Right lung (tissue), 5 donors: Measurements from ENCODE around the gene SMIM17. TPM values are rescaled to one million over a fixed set of nuclear protein-coding genes. Genes with fewer than 3 reads are reported as not detected.
"Not testable (repeated sequence)": the region's sequence is repeated elsewhere in the genome, so short reads cannot be mapped to it uniquely, and the experiment has no call there.

Experiments used
- DNase-seq, 2 donors: peaks; one replicate each; pipeline ENCODE4 v3.0.0-alpha.2; 2013
- polyA plus RNA-seq, 5 donors: library from polyadenylated mRNA; unstranded; fragments of 120-200 nt; gene quantifications; one replicate each; pipeline versions ENCODE4 v1.2.1 to v1.2.3, GENCODE V29; 2013; ENCODE audit warnings: inconsistent platforms in 1 of 5, low replicate concordance in 1 of 5; ENCODE audit not compliant: insufficient read length in 5 of 5, insufficient read depth in 1 of 5

Gene SMIM17
- polyA plus RNA-seq, 5 donors: 1.8 to 4.8 (median 3.1) TPM

DNA sequence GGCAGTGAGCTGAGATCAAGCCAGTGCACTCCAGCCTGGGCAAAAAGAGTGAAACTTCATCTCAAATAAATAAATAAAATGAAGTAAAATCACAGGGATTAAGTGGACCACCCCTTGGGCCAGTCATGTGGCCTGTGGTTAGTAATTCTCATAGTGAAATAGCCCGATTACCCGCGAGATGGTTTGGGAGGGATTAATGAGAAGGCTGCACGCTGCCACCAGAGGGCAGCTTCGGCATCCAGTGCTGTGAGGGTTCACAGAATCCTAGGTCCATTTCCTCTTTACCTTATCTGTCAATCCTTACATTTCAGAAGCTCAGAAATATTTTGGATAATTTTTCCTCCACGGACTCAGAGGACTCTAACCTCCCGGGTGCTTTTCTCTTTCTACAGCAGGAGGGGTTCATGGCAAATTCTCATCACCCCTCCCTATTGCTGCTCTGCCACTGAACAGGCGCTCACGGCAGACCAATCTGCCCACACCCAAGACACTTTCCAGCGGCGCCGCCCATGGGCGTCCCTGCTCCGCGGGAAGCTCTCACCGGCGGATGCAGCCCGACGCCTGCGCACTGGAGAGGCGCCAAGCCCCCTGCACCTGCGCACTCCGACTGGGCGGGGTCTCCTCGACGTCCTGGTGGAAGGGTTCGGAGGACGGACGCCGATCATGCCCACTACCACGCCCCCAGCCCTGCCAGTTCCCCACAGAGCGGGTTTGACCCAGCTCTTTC lies 17.6 kb downstream of the SMIM17 start:
- no peak for DNase-seq

DNA sequence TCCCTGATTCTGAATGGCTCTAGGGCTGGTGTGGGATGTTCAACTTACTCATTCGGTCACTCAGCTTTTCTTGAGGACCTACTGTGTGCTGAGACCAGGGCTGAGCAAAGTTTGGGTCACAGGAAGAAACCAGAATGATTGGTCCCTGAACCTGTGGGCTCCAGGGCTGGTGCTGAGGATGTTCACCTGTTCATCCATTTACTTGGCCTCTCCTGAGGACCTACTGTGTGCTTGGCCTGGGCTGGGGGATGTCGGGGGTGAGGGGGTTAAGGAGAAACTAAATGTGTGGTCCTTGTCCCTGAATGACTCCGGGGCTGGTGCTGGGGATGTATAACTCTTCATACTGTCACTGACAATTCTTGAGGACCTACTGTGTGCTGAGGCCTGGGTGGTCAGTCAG lies 18.3 kb downstream of the SMIM17 start:
- DNase-seq: no peak

GRCh38 chr19:56663931-56664500 lies 21.1 kb downstream of the SMIM17 start:
- no peak for DNase-seq

DNA sequence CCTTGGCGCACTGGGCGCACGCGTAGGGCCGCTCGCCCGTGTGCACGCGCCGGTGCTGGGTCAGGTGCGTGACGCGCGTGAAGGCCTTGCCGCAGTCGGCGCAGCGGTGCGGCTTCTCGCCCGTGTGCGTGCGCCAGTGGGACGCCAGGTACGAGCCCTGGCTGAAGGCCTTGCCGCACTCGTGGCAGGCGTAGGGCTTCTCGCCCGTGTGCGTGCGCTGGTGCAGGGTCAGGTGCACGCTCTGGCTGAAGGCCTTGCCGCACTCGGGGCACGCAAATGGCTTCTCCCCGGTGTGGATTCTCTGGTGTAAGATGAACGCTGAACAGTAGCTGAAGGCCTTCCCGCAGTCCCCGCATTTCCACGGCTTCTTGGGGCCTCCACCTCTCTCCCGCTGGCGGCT lies 21.6 kb downstream of the SMIM17 start:
- no peak for DNase-seq

GRCh38 chr19:56667311-56667870 lies 24.4 kb downstream of the SMIM17 start:
- DNase-seq: no peak

DNA sequence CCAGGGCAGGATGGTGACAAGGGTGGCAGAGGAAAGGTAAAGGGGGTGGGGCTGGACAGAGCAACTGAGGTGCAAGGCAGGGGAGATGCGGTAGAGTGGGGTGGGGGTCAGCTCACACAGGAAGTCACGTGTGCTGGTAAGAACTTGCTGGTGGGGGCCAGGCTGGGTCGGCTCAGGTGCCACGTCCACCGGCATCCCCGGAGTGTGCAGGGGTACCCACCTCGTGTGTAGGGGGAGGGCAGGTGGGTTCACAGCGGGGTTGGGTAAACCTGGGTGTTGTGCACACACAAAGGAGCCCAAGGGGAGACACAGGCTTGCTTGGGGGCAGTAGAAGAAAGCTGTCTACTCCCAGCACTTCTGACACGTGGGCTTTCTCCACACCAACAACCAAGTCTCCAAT lies 25.7 kb downstream of the SMIM17 start:
- no peak for DNase-seq

DNA sequence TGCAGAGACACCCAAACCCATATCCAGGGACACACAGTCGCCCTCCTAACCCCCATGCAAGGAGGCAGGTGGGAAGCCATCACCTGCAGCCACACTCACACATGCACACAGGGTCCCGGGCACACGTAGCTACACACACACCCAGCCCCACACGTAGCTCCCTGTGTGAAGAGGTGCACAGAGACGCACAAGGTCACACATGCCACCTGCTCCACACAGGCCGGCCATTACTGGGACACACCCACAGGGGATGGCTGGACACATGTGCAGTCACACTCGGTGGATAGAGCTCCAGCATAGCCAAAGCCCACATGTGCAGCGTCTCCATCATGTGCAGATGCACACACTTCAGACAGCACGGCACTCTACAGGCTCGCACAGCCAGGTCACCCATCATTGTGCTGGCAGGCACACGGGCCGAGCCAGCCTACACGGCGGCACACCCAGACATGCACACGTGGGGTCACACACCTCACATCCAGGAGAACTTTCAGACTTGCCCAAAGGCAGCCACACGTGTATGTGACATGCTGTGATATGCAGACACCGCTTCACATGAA lies 27.5 kb downstream of the SMIM17 start:
- DNase-seq: no peak

DNA sequence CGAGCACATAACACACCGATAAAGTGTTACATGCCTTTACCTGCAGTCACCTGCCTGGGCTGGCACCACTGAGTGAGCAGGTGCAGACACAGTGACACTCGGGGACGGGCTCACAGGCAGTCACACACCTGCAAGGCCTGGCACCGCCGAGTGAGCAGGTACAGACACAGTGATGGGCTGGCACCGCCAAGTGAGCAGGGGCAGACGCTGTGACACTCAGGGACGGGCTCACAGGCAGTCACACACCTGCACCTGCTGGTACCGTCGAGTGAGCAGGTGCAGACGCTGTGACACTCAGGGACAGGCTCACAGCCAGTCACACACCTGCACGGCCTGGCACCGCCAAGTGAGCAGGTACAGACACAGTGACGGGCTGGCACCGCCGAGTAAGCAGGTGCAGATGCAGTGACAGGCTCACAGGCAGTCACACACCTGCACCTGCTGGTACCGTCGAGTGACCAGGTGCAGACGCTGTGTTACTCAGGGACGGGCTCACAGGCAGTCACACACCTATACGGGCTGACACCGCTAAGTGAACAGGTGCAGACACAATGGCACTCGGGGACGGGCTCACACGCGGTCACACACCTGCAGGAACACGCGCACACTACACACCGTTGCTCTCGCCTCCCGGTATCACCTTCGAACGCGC lies 28.1 kb downstream of the SMIM17 start:
- peak in 1 of 2 donors; percentile 11 for DNase-seq

GRCh38 chr19:56671613-56671994 lies 28.6 kb downstream of the SMIM17 start, which contains the start of gene ZNF835:
ZNF835 (minus strand) TSS chr19:56671757; CDS start chr19:56665198, 6,559 bp downstream.
- peak; percentile 81 to 83 for DNase-seq

DNA sequence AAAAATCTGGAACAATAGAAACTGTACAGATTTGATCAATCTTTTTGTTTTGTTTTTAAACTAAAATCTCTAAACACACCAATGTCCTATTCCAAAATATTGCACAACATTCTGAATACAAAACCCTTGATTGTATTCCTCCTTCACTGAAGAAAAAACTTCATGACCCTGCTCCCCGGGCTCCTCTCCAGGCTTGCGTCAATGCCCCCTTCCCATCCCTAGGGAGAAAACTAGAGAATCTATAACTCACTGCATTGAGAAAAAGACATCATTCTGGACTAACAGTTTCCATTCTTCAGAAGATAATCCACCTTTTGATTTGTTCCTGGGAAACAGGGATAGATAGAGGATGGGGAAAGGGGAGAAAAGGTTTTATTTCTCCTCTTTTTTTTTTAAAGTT lies 29.7 kb downstream of the SMIM17 start:
- DNase-seq: not testable (repeated sequence)

- no peak for DNase-seq
These were observed 35.2 kb downstream of the SMIM17 start for GRCh38 chr19:56678205-56678604.

DNA sequence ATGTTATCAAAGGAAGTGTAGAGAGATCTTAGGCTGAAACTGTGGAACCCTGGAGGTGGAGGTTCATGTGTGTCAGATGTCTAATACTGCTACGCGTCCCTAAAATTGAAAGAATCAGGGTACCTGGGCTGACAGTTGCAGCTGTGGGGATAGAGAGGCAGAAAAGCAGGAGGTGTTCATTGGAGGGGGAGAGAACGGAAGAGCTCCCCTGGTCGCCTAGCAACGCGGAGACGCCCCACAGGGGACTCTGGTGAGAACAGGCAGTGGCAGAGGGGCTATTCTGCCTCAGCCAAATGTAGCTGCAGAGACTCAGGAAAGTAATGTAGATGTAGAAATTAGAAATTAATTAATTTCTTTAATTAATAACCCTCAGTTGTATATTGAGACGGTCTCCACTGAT lies 38.7 kb downstream of the SMIM17 start:
- DNase-seq: no peak

DNA sequence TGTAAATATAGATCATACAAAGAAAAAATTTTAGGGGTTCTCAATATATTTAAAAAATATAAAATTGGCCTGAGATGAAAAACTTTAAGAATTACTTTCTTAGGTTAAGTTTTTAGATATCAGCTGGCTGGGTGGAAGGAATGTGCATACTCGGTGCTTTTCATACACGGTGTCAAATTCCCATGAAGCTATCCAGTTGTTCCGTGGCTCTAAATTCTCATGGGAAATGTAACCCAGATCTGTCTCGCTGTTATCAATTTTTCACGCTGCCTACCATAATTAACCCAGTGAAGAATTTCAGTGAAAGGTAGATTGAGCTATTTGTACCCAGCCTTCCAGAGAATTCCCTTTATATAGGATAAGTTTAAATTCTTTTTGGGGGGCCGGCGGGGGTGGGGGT lies 40.2 kb downstream of the SMIM17 start:
- DNase-seq: no peak

DNA sequence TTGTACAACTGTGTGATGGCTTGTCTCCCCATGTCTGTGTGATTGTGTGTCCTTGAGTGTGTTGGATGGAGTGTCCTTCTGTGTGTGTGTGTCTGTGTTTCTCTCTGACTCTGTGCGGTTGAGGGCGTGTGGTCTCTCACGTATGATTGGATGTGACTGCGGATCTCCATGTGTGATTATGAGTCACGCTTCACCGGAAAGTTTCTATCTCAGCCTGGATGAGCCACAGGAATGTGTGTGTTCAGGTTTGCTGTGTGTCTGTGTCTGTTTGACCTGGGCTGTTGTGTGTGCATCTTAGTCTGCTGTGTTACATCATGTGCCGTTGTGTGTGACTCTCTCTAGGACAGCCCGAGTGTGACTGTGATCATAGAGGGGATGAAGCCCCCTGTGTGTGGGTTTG lies 44.1 kb downstream of the SMIM17 start:
- no peak for DNase-seq

DNA sequence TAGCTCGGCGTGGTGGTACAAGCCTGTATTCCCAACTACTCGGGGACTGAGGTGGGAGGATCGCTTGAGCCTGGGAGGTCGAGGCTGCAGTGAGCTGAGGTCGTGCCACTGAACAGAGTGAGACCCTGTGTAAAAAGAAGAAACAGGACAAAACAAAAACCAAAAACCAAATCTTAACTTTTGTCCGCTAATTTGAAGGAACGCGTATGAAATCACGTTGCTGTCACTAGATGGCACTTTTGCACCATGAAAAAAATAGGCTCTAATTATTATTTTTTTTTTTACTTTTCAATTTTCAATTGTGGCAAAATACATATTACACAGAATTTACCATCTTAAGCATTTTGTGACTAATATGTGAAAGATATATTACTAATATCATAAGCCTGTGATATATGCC lies 46.2 kb downstream of the SMIM17 start:
- no peak for DNase-seq

GRCh38 chr19:56690670-56691069 lies 47.7 kb downstream of the SMIM17 start:
- DNase-seq: no peak

- DNase-seq: no peak
These were observed 49.4 kb downstream of the SMIM17 start for GRCh38 chr19:56692206-56692895.

DNA sequence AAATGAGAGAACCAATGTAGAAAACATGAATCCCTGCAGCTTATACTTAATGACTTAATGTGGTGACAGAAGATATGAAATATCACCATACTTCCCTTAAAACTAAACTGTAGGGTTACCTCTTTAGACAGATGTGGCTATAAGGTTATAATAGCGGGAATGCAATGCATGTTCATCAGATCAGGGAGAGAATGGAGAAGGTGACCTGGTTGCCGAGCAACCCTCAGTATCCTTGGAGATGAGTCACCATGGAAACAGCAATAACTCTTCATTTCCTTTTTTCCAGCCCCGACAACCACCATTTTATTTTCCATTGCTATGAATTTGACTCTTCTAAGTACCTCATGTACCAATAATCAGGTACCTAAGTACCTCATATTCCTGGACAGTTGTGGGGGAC lies 56.6 kb downstream of the SMIM17 start:
- DNase-seq: no peak

GRCh38 chr19:56701895-56702294 lies 58.9 kb downstream of the SMIM17 start:
- no peak for DNase-seq

DNA sequence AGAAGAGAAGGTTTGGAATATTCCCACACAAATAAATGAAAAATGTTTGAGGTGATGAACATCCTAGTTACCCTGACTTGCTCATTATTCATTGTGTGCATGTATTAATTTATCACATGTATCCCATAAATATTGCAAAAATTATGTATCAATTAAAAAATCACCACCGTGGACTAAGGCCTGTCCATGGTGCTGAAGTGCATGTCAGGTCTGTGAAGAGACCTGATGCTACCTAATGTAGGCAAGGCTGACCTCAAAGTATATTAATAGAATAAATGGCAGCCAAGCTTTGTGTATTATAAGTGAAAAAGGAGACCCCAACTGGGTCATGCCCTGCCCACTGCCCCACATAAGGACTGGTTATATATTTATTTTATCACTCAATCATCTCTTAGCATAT lies 63.0 kb downstream of the SMIM17 start:
- no peak for DNase-seq
